Measurements from ENCODE around the gene IBTK. TPM values are rescaled to one million over a fixed set of nuclear protein-coding genes. Genes with fewer than 3 reads are reported as not detected.

The IBTK gene
- polyA plus RNA-seq, 2 of the 4 experiments (the other 2 are of a cell fraction) = 34.2 to 87.3 TPM

- ATAC-seq (no peak), FAIRE-seq (no peak), DNase-seq (ENCODE audit: low read depth in 1 of 2, low spot score in 1 of 2) (no peak)
- Histone ChIP-seq H3K27ac (no peak overlapping the region), H3K4me3 (no peak overlapping the region), H3K9me3 (no peaks in the 10 kb centered on the region), H3K4me1 (peaks cover 19% of the 10 kb centered on the region; the same call in 2 of the 3 replicates), H3K4me2 (no peak overlapping the region)
- POLR2A ChIA-PET = no interaction called here
- CTCF ChIA-PET = interaction anchor here (1.8 kb wide), 1 partner anchor 13 kb away, joined by 3 read pairs; no protein-coding TSS in a partner anchor
- TF ChIP-seq RFX5 (IDR thresholded peaks at IDR 0.05) (no peak), BCL3 (IDR thresholded peaks at IDR 0.05) (no peak), KDM1A (IDR thresholded peaks at IDR 0.05; ENCODE audit: low read depth) (no peak), HDAC2 (IDR thresholded peaks at IDR 0.05) (no peak), MAFK (IDR thresholded peaks at IDR 0.05; ENCODE audit: partially characterized antibody) (no peak), FOSB (CRISPR knock-in tag; IDR thresholded peaks at IDR 0.05) (no peak), CBX8 (IDR thresholded peaks at IDR 0.05) (no peak), HOXA7 (CRISPR knock-in tag; IDR thresholded peaks at IDR 0.05) (no peak)
- WGBS (ENCODE audit: missing lambda C conversion rate) = 91% methylated on average over 2 of the region's 2 CpGs
Measured at GRCh38 chr6:82239597-82239996, 7.9 kb downstream of the IBTK start.

DNA sequence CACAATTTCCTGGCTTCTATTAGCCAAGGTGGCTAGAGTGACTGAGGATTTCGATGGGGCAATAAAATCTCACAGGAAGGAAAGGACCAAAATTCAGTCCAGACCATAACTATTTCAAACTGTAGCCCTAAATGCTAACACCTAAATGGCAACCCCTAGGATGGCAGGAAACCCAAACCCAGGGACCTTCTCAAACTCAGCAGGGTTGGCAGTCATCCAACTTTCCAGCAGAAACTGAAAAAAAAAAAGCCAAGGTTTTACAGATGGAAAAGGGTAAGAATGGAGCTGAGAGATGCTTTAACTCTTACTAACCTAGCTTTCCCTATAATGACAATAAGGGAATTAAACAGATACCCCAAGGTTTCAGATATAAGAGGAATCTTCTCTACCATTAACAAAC lies 10.5 kb downstream of the IBTK start:
- H3K4me2 ChIP-seq = no peak overlapping the region
- WGBS (ENCODE audit: missing lambda C conversion rate) = 76% methylated on average over 1 of the region's 1 CpG
- CTCF ChIA-PET = interaction anchor here (0.9 kb wide), 2 partner anchors 11 to 18 kb away, joined by 3 to 4 read pairs; no protein-coding TSS in a partner anchor
- ATAC-seq (no peak), DNase-seq (ENCODE audit: low read depth in 1 of 2, low spot score in 1 of 2) (no peak), FAIRE-seq (no peak)
- POLR2A ChIA-PET = no interaction called here
- no peak for TF ChIP-seq HEYL (CRISPR knock-in tag; IDR thresholded peaks at IDR 0.05)
- TF ChIP-seq HDAC2 (IDR thresholded peaks at IDR 0.05) = no peak
- no peak overlapping the region for H3K4me3 ChIP-seq
- no peaks in the 10 kb centered on the region for H3K9me3 ChIP-seq
- peaks cover 6% of the 10 kb centered on the region; the same call in 1 of the 3 replicates for H3K4me1 ChIP-seq
- H3K27ac ChIP-seq = no peak overlapping the region

DNA sequence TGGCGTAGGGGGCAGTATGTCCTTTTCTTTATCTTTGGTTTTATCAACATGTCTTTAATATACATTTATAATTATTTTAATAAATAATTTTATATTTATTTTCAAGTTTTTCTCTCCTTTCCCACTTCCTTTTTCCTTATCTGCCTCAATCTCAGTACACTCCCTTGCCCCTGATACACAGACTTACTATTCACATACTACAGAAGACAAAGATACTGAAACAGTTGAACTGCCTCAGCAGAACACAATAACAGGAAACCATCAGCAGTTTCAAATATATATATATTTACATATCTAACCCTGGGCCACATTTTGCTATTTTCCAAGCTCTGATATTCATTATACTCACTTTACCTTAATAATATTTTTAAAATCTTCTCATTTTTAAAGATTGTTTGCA lies 19.8 kb downstream of the IBTK start:
- ATAC-seq = no peak
- no peak overlapping the region for H3K4me3 ChIP-seq
- no peak for FAIRE-seq
- H3K9me3 ChIP-seq = no peaks in the 10 kb centered on the region
- no peak overlapping the region for H3K4me2 ChIP-seq
- 87% methylated on average over 1 of the region's 1 CpG for WGBS (ENCODE audit: missing lambda C conversion rate)
- TF ChIP-seq PBX3 (IDR thresholded peaks at IDR 0.05) (no peak), FOSB (CRISPR knock-in tag; IDR thresholded peaks at IDR 0.05) (no peak), ELK1 (IDR thresholded peaks at IDR 0.05; ENCODE audit: low read depth, low read length) (no peak), SREBF2 (IDR thresholded peaks at IDR 0.05) (no peak), HOXA7 (CRISPR knock-in tag; IDR thresholded peaks at IDR 0.05) (no peak), POLR2A (IDR thresholded peaks at IDR 0.05; ENCODE audit: low read length) (no peak), TFCP2L1 (CRISPR knock-in tag; IDR thresholded peaks at IDR 0.05) (no peak), CEBPB (IDR thresholded peaks at IDR 0.05) (no peak), RAD21 (conservative IDR thresholded peaks at IDR 0.05 in 1 of 2, IDR thresholded peaks at IDR 0.05 in 1 of 2) (no peak), ZNF302 (CRISPR knock-in tag; IDR thresholded peaks at IDR 0.05) (no peak), RNF2 (IDR thresholded peaks at IDR 0.05; ENCODE audit: borderline replicate concordance, low read depth) (no peak)
- TF ChIP-seq, protein P1, sequence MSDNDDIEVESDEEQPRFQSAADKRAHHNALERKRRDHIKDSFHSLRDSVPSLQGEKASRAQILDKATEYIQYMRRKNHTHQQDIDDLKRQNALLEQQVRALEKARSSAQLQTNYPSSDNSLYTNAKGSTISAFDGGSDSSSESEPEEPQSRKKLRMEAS (IDR thresholded peaks at IDR 0.05) = no peak
- no peaks in the 10 kb centered on the region for H3K4me1 ChIP-seq
- DNase-seq (ENCODE audit: low read depth in 1 of 2, low spot score in 1 of 2) = no peak
- POLR2A ChIA-PET = no interaction called here
- H3K27ac ChIP-seq = no peak overlapping the region
- CTCF ChIA-PET = no interaction called here

DNA sequence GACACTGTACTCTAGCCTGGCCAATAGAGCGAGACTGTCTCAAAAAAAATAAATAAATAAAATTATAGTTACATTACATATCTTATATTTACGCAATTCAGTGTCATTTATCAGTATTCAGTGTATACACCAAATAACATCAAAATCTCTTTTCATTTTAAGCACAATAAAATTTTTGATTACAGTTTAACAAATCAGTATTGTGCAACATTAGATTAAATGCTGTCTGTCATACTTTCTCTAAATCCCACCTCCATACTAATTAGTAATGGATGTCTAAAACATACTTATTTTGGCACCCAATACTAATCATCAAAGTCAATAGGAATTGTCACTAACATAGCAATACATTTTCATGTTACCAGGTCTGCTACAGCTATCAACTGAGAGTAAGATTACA lies 27.4 kb downstream of the IBTK start:
- CTCF ChIA-PET = no interaction called here
- FAIRE-seq = no peak
- Histone ChIP-seq H3K9me3 (no peaks in the 10 kb centered on the region), H3K4me2 (no peak overlapping the region), H3K27ac (no peak overlapping the region), H3K4me3 (no peak overlapping the region), H3K4me1 (no peaks in the 10 kb centered on the region)
- DNase-seq (ENCODE audit: low read depth in 1 of 2, low spot score in 1 of 2) = no peak
- POLR2A ChIA-PET = no interaction called here
- 92% methylated on average over 2 of the region's 2 CpGs for WGBS (ENCODE audit: missing lambda C conversion rate)
- no peak for TF ChIP-seq NPAS2 (CRISPR knock-in tag; IDR thresholded peaks at IDR 0.05; ENCODE audit: borderline replicate concordance)
- no peak for TF ChIP-seq ZFP36 (IDR thresholded peaks at IDR 0.05; ENCODE audit: borderline replicate concordance, partially characterized antibody)
- TF ChIP-seq E2F6 (IDR thresholded peaks at IDR 0.05; ENCODE audit: borderline replicate concordance, low read depth) = no peak
- no peak for ATAC-seq
